PC-9 (cell line): ENCODE results near the gene MAN2A1. TPM values are rescaled to one million over a fixed set of nuclear protein-coding genes. Genes with fewer than 3 reads are reported as not detected.

Source experiments
- BruUV-seq: library from RNA; stranded (reverse); fragments of 400-500 nt; replicated peaks from 2 replicates; lab custom pipeline; 2021; lab: Mats Ljungman, UMichigan
- CTCF ChIA-PET: fragments of 300-600 bp; sonication (Branson Sonifier 250); formaldehyde crosslinking; loops from one replicate; lab custom pipeline; 2022; ENCODE audit warnings: antibody characterized with exemption; lab: Charles Lee
- POLR2A ChIA-PET: fragments of 300-600 bp; sonication (Branson Sonifier 250); formaldehyde crosslinking; loops from one replicate; lab custom pipeline; 2022; ENCODE audit warnings: antibody characterized with exemption; ENCODE audit not compliant: unreplicated experiment; lab: Charles Lee
- DNase-seq, 2 experiments: peaks; one replicate each; pipeline versions ENCODE4 v3.0.0 to v3.0.0-alpha.2; 2015 to 2022; ENCODE audit warnings: mixed read lengths in 1 of 2
- H2AFZ ChIP-seq: fragments of 200-600 bp; sonication (generic); 2 replicates; pipeline ENCODE4 v1.8.1; 2017; ENCODE audit warnings: antibody characterized with exemption
- H3F3A ChIP-seq: fragments of 200-600 bp; sonication (generic); 2 replicates; pipeline ENCODE4 v1.8.1; 2017; ENCODE audit warnings: antibody characterized with exemption, mild to moderate bottlenecking, low read depth; ENCODE audit not compliant: insufficient read depth
- H3K27ac ChIP-seq: fragments of 200-600 bp; sonication (generic); 2 replicates; pipeline ENCODE4 v1.6.1; 2016; ENCODE audit warnings: mixed run types
- H3K27me3 ChIP-seq: fragments of 200-600 bp; sonication (generic); 2 replicates; pipeline ENCODE4 v1.6.1; 2016; ENCODE audit warnings: low read depth, mixed run types; ENCODE audit not compliant: insufficient read depth
- H3K36me3 ChIP-seq: fragments of 200-600 bp; sonication (generic); 2 replicates; pipeline ENCODE4 v1.6.1; 2016; ENCODE audit warnings: low read depth, mixed run types
- H3K4me1 ChIP-seq: fragments of 200-600 bp; sonication (generic); replicated peaks from 2 replicates; pipeline ENCODE4 v1.6.1; 2016; ENCODE audit warnings: mixed run types; ENCODE audit not compliant: insufficient read depth
- H3K4me2 ChIP-seq: fragments of 200-600 bp; sonication (generic); 2 replicates; pipeline ENCODE4 v1.6.1; 2017; ENCODE audit warnings: mixed run types
- H3K4me3 ChIP-seq: fragments of 200-600 bp; sonication (generic); 2 replicates; pipeline ENCODE4 v1.6.1; 2016; ENCODE audit warnings: mixed run types
- H3K79me2 ChIP-seq: fragments of 200-600 bp; sonication (generic); 2 replicates; pipeline ENCODE4 v1.6.1; 2017; ENCODE audit warnings: low read depth, mixed run types
- H3K9me2 ChIP-seq: fragments of 200-600 bp; sonication (generic); 2 replicates; pipeline ENCODE4 v1.8.1; 2017; ENCODE audit warnings: mild to moderate bottlenecking; ENCODE audit not compliant: insufficient read depth
- H3K9me3 ChIP-seq: fragments of 200-600 bp; sonication (generic); 2 replicates; pipeline ENCODE4 v1.8.1; 2016; ENCODE audit warnings: low read depth; ENCODE audit not compliant: insufficient read depth
- H4K20me1 ChIP-seq: fragments of 200-600 bp; sonication (generic); 2 replicates; pipeline ENCODE4 v1.8.1; 2017; ENCODE audit not compliant: insufficient read depth
- EZH2 ChIP-seq: fragments of 200-600 bp; sonication (generic); IDR thresholded peaks from 2 replicates; pipeline ENCODE4 v1.8.0; 2017; ENCODE audit warnings: antibody characterized with exemption, low read depth
- intact Hi-C: fragments of 100-400 bp; cut with micrococcal nuclease; formaldehyde crosslinking; loops from one replicate; pipeline ENCODE4 v1.10.0; 2022; ENCODE audit not compliant: unreplicated experiment
- total RNA-seq: library from RNA; stranded (reverse); gene quantifications from 2 replicates; pipeline ENCODE4 v1.2.3, GENCODE V29; 2021
- TF ChIP-seq, protein P1 (sequence below): fragments of 200-600 bp; sonication (generic); conservative IDR thresholded peaks from 2 replicates; pipeline ENCODE4 v1.6.1; 2017; ENCODE audit warnings: mixed run types, antibody characterized with exemption, mild to moderate bottlenecking, moderate library complexity

Gene MAN2A1
- total RNA-seq, 1 experiment from 2014 or later, result 27.3 TPM

DNA sequence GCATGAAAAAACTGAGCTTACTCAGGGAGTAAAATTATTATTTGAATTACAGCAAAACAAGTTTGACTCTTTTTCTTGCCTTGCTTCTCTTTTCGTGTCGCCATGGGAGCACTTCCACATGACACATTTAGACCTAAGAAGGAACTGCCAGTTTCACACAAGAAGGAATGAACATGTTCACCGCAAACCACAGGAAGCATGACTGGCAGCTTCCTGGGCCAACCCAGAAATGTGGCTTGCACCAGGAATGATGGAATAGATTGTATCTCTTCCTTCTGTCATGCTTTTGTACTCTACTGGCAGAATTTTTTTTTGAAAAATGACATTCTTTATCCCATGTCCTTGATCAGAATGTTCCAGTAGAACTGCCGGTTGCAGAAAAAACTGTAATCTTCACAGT, 32.9 kb upstream of the MAN2A1 start:
- no peaks in the 10 kb centered on the region for H3K27me3 ChIP-seq
- H2AFZ ChIP-seq, result no peak overlapping the region

GRCh38 chr5:109659901-109660300, 29.8 kb upstream of the MAN2A1 start:
- H2AFZ ChIP-seq, result no peak overlapping the region
- H3K27ac ChIP-seq, result no peak overlapping the region
- H4K20me1 ChIP-seq, result no peaks in the 10 kb centered on the region
- BruUV-seq, result no TSS peak
- no peaks in the 10 kb centered on the region for H3K9me3 ChIP-seq
- intact Hi-C loops, result no loop called here
- no peaks in the 10 kb centered on the region for H3K36me3 ChIP-seq
- H3K9me2 ChIP-seq, result 0 out of 2 replicates have a peak, but pooled peaks cover 4% of the 10 kb centered on the region
- no peak overlapping the region for H3K4me3 ChIP-seq
- CTCF ChIA-PET, result no interaction called here
- no peak for TF ChIP-seq EZH2
- TF ChIP-seq, protein P1, sequence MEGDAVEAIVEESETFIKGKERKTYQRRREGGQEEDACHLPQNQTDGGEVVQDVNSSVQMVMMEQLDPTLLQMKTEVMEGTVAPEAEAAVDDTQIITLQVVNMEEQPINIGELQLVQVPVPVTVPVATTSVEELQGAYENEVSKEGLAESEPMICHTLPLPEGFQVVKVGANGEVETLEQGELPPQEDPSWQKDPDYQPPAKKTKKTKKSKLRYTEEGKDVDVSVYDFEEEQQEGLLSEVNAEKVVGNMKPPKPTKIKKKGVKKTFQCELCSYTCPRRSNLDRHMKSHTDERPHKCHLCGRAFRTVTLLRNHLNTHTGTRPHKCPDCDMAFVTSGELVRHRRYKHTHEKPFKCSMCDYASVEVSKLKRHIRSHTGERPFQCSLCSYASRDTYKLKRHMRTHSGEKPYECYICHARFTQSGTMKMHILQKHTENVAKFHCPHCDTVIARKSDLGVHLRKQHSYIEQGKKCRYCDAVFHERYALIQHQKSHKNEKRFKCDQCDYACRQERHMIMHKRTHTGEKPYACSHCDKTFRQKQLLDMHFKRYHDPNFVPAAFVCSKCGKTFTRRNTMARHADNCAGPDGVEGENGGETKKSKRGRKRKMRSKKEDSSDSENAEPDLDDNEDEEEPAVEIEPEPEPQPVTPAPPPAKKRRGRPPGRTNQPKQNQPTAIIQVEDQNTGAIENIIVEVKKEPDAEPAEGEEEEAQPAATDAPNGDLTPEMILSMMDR, result no peak
- POLR2A ChIA-PET, result no interaction called here
- no peaks in the 10 kb centered on the region for H3F3A ChIP-seq
- no peaks in the 10 kb centered on the region for H3K27me3 ChIP-seq
- no peak for DNase-seq
- H3K79me2 ChIP-seq, result no peaks in the 10 kb centered on the region
- H3K4me2 ChIP-seq, result no peak overlapping the region
- no peaks in the 10 kb centered on the region for H3K4me1 ChIP-seq

More for the DNA sequence above, 32.9 kb upstream of the MAN2A1 start:
- intact Hi-C loops, result no loop called here
- H3K79me2 ChIP-seq, result no peaks in the 10 kb centered on the region
- DNase-seq, result peak in 1 of 2 experiments; percentile 29
- no peaks in the 10 kb centered on the region for H3F3A ChIP-seq
- no peaks in the 10 kb centered on the region for H3K9me3 ChIP-seq
- ChIA-PET CTCF (no interaction called here), POLR2A (no interaction called here)
- H3K27ac ChIP-seq, result no peak overlapping the region
- H3K4me1 ChIP-seq, result no peaks in the 10 kb centered on the region
- no peaks in the 10 kb centered on the region for H3K36me3 ChIP-seq
- H3K4me2 ChIP-seq, result no peak overlapping the region
- TF ChIP-seq EZH2, result no peak
- TF ChIP-seq, protein P1, result no peak
- H4K20me1 ChIP-seq, result no peaks in the 10 kb centered on the region
- 0 out of 2 replicates have a peak, but pooled peaks cover 4% of the 10 kb centered on the region for H3K9me2 ChIP-seq
- BruUV-seq, result no TSS peak
- H3K4me3 ChIP-seq, result no peak overlapping the region

- DNase-seq, result no peak
- H3F3A ChIP-seq, result no peaks in the 10 kb centered on the region
- H3K79me2 ChIP-seq, result no peaks in the 10 kb centered on the region
- no peak overlapping the region for H3K27ac ChIP-seq
- no peak overlapping the region for H2AFZ ChIP-seq
- H4K20me1 ChIP-seq, result no peaks in the 10 kb centered on the region
- ChIA-PET POLR2A (no interaction called here), CTCF (no interaction called here)
- no peaks in the 10 kb centered on the region for H3K36me3 ChIP-seq
- H3K4me2 ChIP-seq, result no peak overlapping the region
- TF ChIP-seq, protein P1, result no peak
- TF ChIP-seq EZH2, result no peak
- intact Hi-C loops, result no loop called here
- H3K9me3 ChIP-seq, result no peaks in the 10 kb centered on the region
- H3K4me1 ChIP-seq, result no peaks in the 10 kb centered on the region
- H3K4me3 ChIP-seq, result no peak overlapping the region
- no peaks in the 10 kb centered on the region for H3K27me3 ChIP-seq
- BruUV-seq, result no TSS peak
- H3K9me2 ChIP-seq, result 0 out of 2 replicates have a peak, but pooled peaks cover 4% of the 10 kb centered on the region
These were observed 29.4 kb upstream of the MAN2A1 start for GRCh38 chr5:109660301-109660700.
